Measurements from ENCODE around the gene TTC17. TPM values are rescaled to one million over a fixed set of nuclear protein-coding genes. Genes with fewer than 3 reads are reported as not detected.

The TTC17 gene
- total and polyA plus RNA-seq, 2 of the 4 experiments (the other 2 are of a cell fraction) = 56.3 to 61.3 TPM

- 0 out of 2 replicates have a peak, but pooled peaks cover 3% of the 10 kb centered on the region for H3K9me1 ChIP-seq (ENCODE audit: insufficient read depth, low read length)
- in situ Hi-C loops (cut with MboI; ENCODE audit: low sequenced_read_pairs) = no loop called here
- H3K23ac ChIP-seq (ENCODE audit: low read depth, low read length) = no peak overlapping the region
- H3K4me1 ChIP-seq (ENCODE audit: control insufficient read depth, insufficient read depth, low read length) = 0 out of 2 replicates have a peak, but pooled peaks cover 3% of the 10 kb centered on the region
- H3K27me3 ChIP-seq (ENCODE audit: control insufficient read depth, insufficient read depth, low read length) = no peaks in the 10 kb centered on the region
- no peak overlapping the region for H2BK20ac ChIP-seq (ENCODE audit: low read depth, low read length)
- no peak overlapping the region for H4K91ac ChIP-seq (ENCODE audit: insufficient read depth, low read depth, low read length)
- H3K4ac ChIP-seq (ENCODE audit: low read depth, low read length) = no peak overlapping the region
- no peak overlapping the region for H3K27ac ChIP-seq (ENCODE audit: insufficient read depth, low read length)
- no peak overlapping the region for H4K8ac ChIP-seq (ENCODE audit: low read depth in 2 of 2, low read length in 2 of 2)
- H3K56ac ChIP-seq (ENCODE audit: extremely low read depth, insufficient read depth, low read length) = no peak overlapping the region
- ATAC-seq (ENCODE audit: low read depth) (peak; percentile 83), DNase-seq (peak; percentile 55)
- H2BK120ac ChIP-seq (ENCODE audit: low read depth, low read length) = no peak overlapping the region
- H3K18ac ChIP-seq (ENCODE audit: low read depth, low read length) = no peak overlapping the region; the same call in 1 of the 2 replicates
- intact Hi-C loops (cut with micrococcal nuclease) = no loop called here
- BruUV-seq (replicated peaks) = no TSS peak
- POLR2A ChIA-PET (ENCODE audit: unreplicated experiment) = no interaction called here
- TF ChIP-seq CHD1 (IDR thresholded peaks at IDR 0.05; ENCODE audit: low read depth, low read length) = no peak
- TF ChIP-seq RAD21 (IDR thresholded peaks at IDR 0.05; ENCODE audit: low read length) = no peak
- TF ChIP-seq ELK1 (IDR thresholded peaks at IDR 0.05; ENCODE audit: borderline replicate concordance, low read depth, low read length) = no peak
- no peak for TF ChIP-seq MAFK (IDR thresholded peaks at IDR 0.05; ENCODE audit: low read depth, low read length)
- no peak for TF ChIP-seq CTCF (conservative IDR thresholded peaks at IDR 0.05; ENCODE audit: low read depth, low read length)
- TF ChIP-seq FOS (IDR thresholded peaks at IDR 0.05; ENCODE audit: low read depth, low read length) = no peak
- TF ChIP-seq USF2 (IDR thresholded peaks at IDR 0.05; ENCODE audit: low read depth, low read length) = no peak
- no peak for TF ChIP-seq SMC3 (IDR thresholded peaks at IDR 0.05; ENCODE audit: low read depth, low read length)
- no peak for TF ChIP-seq CEBPB (IDR thresholded peaks at IDR 0.05; ENCODE audit: low read depth, low read length)
- TF ChIP-seq POLR2A (IDR thresholded peaks at IDR 0.05; ENCODE audit: low read depth, low read length) = no peak
- TF ChIP-seq NFE2L2 (IDR thresholded peaks at IDR 0.05; ENCODE audit: low read depth, low read length) = no peak
- no peak for TF ChIP-seq BHLHE40 (IDR thresholded peaks at IDR 0.05; ENCODE audit: low read depth, low read length)
- TF ChIP-seq MXI1 (IDR thresholded peaks at IDR 0.05; ENCODE audit: borderline replicate concordance, low read depth, low read length) = no peak
- TF ChIP-seq MAZ (IDR thresholded peaks at IDR 0.05; ENCODE audit: borderline replicate concordance, low read depth, low read length) = no peak
- no peak for TF ChIP-seq RFX5 (IDR thresholded peaks at IDR 0.05; ENCODE audit: low read depth, low read length)
- TF ChIP-seq RCOR1 (IDR thresholded peaks at IDR 0.05; ENCODE audit: insufficient replicate concordance, low read length) = no peak
- H3K79me1 ChIP-seq (ENCODE audit: low read depth in 1 of 2, low read length in 2 of 2) = peaks cover 0 to 3% of the 10 kb centered on the region in 2 experiments; a peak in 1 of 4 replicates
- no peak overlapping the region for H3K9ac ChIP-seq (ENCODE audit: low read depth, low read length)
- H2BK5ac ChIP-seq (ENCODE audit: low read depth, low read length, poor library complexity, severe bottlenecking) = no peak overlapping the region
- no CpG with 5 or more reads among the region's 2 CpGs for WGBS, 2 experiments (ENCODE audit: extremely low coverage in 2 of 2, insufficient read length in 1 of 2)
- dilution Hi-C loops (cut with HindIII; ENCODE audit: low sequenced_read_pairs, unreplicated experiment) = no loop called here
- no peak overlapping the region for H2BK15ac ChIP-seq (ENCODE audit: low read depth, low read length)
- no peaks in the 10 kb centered on the region for H4K20me1 ChIP-seq (ENCODE audit: insufficient read depth, low read length)
- peaks cover 31% of the 10 kb centered on the region for H3K36me3 ChIP-seq (ENCODE audit: control insufficient read depth, insufficient read depth, low read length)
- H4K5ac ChIP-seq (ENCODE audit: low read depth, low read length) = no peak overlapping the region; the same call in 1 of the 2 replicates
- H2AK9ac ChIP-seq (replicated peaks; ENCODE audit: low read depth, low read length, poor library complexity) = no peak overlapping the region
- no peaks in the 10 kb centered on the region for H3K9me3 ChIP-seq (ENCODE audit: control insufficient read depth, insufficient read depth, low read length)
- no peak overlapping the region for H3K4me3 ChIP-seq (ENCODE audit: insufficient read depth, low read depth, low read length)
- H3K4me2 ChIP-seq (ENCODE audit: low read depth, low read length) = no peak overlapping the region
- CTCF ChIA-PET = interaction anchor here (0.6 kb wide), 1 partner anchor 14 kb away, joined by 3 read pairs; no protein-coding TSS in a partner anchor
- H2AK5ac ChIP-seq (ENCODE audit: low read depth, low read length) = no peak overlapping the region
- no peak overlapping the region for H3K14ac ChIP-seq (replicated peaks; ENCODE audit: low read depth, low read length)
- no peak overlapping the region for H2AFZ ChIP-seq (replicated peaks; ENCODE audit: low read length, poor library complexity)
Measured at GRCh38 chr11:43399983-43400630, 41.4 kb downstream of the TTC17 start.
